H1 (cell line): ENCODE data around the gene LSM11. TPM values are rescaled to one million over a fixed set of nuclear protein-coding genes. Genes with fewer than 3 reads are reported as not detected.

Experiments used
- CTCF ChIA-PET: fragments of 300-600 bp; sonication (Branson Sonifier 250); formaldehyde crosslinking; loops from one replicate; lab custom pipeline; 2021; ENCODE audit not compliant: partially characterized antibody; lab: Charles Lee
- POLR2A ChIA-PET: fragments of 300-600 bp; sonication (Branson Sonifier 250); formaldehyde crosslinking; loops from one replicate; lab custom pipeline; 2021; ENCODE audit warnings: inconsistent platforms; ENCODE audit not compliant: partially characterized antibody; lab: Charles Lee
- DNase-seq, 2 experiments: peaks; one replicate each; pipeline versions ENCODE4 v3.0.0 to v3.0.0-alpha.2; 2010 to 2022; ENCODE audit warnings: low spot score in 2 of 2, low read depth in 1 of 2, mixed read lengths in 1 of 2
- FAIRE-seq: peaks from 2 replicates; lab custom pipeline; 2011; peaks lifted over from hg19 to GRCh38; lab: Jason Lieb, UNC
- H2AFZ ChIP-seq: 2 replicates; pipeline ENCODE4 v1.8.1; 2012; ENCODE audit warnings: low read length, inconsistent platforms
- H2AK5ac ChIP-seq: 2 replicates; pipeline ENCODE4 v1.6.1; 2013; ENCODE audit warnings: low read depth, low read length
- H2BK120ac ChIP-seq: replicated peaks from 2 replicates; pipeline ENCODE3; 2013; ENCODE audit warnings: low read depth, low read length, inconsistent platforms
- H2BK12ac ChIP-seq: 2 replicates; pipeline ENCODE4 v1.6.1; 2013; ENCODE audit warnings: low read depth, low read length
- H2BK15ac ChIP-seq: 2 replicates; pipeline ENCODE4 v1.6.1; 2013; ENCODE audit warnings: low read length
- H2BK20ac ChIP-seq: 2 replicates; pipeline ENCODE4 v1.6.1; 2013; ENCODE audit warnings: low read length
- H2BK5ac ChIP-seq: 2 replicates; pipeline ENCODE4 v1.6.1; 2013; ENCODE audit warnings: low read depth, low read length
- H3K14ac ChIP-seq: 2 replicates; pipeline ENCODE4 v1.6.1; 2013; ENCODE audit warnings: inconsistent platforms; ENCODE audit not compliant: insufficient read length
- H3K18ac ChIP-seq: 2 replicates; pipeline ENCODE4 v1.6.1; 2013; ENCODE audit warnings: low read length; ENCODE audit errors: extremely low read depth
- H3K23ac ChIP-seq: 2 replicates; pipeline ENCODE4 v1.6.1; 2013; ENCODE audit warnings: inconsistent platforms; ENCODE audit not compliant: insufficient read length
- H3K23me2 ChIP-seq: 2 replicates; pipeline ENCODE4 v1.6.1; 2013; ENCODE audit warnings: low read depth, low read length
- H3K27ac ChIP-seq: 2 replicates; pipeline ENCODE4 v1.6.1; 2011; ENCODE audit warnings: low read depth, low read length, inconsistent platforms
- H3K27me3 ChIP-seq, 4 experiments: replicated peaks in 1 of 4; 1 replicate in 1 of 4; 2 replicates in 3 of 4; pipeline versions ENCODE4 v1.6.1 to v1.8.1; 2011 to 2013; ENCODE audit warnings: low read length in 3 of 4, mild to moderate bottlenecking in 3 of 4, inconsistent platforms in 2 of 4, mixed read lengths in 2 of 4, moderate library complexity in 1 of 4; ENCODE audit not compliant: control insufficient read depth in 3 of 4, insufficient read depth in 3 of 4; ENCODE audit errors: extremely low read depth in 1 of 4
- H3K36me3 ChIP-seq, 4 experiments: 2 replicates each; pipeline versions ENCODE4 v1.6.1 to v1.8.1; 2011 to 2013; ENCODE audit warnings: mild to moderate bottlenecking in 4 of 4, low read length in 3 of 4, moderate library complexity in 2 of 4, control low read depth in 1 of 4, inconsistent platforms in 1 of 4; ENCODE audit not compliant: insufficient read depth in 4 of 4, control insufficient read depth in 2 of 4
- H3K4ac ChIP-seq: replicated peaks from 2 replicates; pipeline ENCODE3; 2013; ENCODE audit warnings: low read length, low read depth, mixed read lengths, inconsistent platforms; ENCODE audit not compliant: insufficient read length
- H3K4me1 ChIP-seq, 4 experiments: replicated peaks in 1 of 4; 1 replicate in 1 of 4; 2 replicates in 3 of 4; pipeline versions ENCODE4 v1.6.1 to v1.8.1; 2011 to 2013; ENCODE audit warnings: low read length in 3 of 4, inconsistent platforms in 2 of 4, mixed read lengths in 1 of 4; ENCODE audit not compliant: insufficient read depth in 4 of 4, control insufficient read depth in 3 of 4
- H3K4me2 ChIP-seq, 2 experiments: 2 replicates each; pipeline versions ENCODE4 v1.6.1 to v1.8.1; 2011 to 2013; ENCODE audit warnings: low read depth in 2 of 2, low read length in 2 of 2, control low read depth in 1 of 2, inconsistent platforms in 1 of 2, mild to moderate bottlenecking in 1 of 2; ENCODE audit not compliant: insufficient read depth in 1 of 2
- H3K4me3 ChIP-seq, 4 experiments: fragments of 200-600, 300-600 bp in 1 of 4; sonication (generic), shearing (Covaris generic), sonication (Bioruptor Twin) in 1 of 4; 2 replicates each; pipeline versions ENCODE4 v1.5.1 to v1.8.1; 2011 to 2016; ENCODE audit warnings: low read length in 4 of 4, low read depth in 3 of 4, control low read depth in 2 of 4, inconsistent platforms in 2 of 4, mild to moderate bottlenecking in 2 of 4, mixed read lengths in 1 of 4, moderate library complexity in 1 of 4; ENCODE audit not compliant: insufficient read depth in 2 of 4; ENCODE audit errors: extremely low read depth in 1 of 4
- H3K56ac ChIP-seq: replicated peaks from 2 replicates; pipeline ENCODE3; 2013; ENCODE audit warnings: low read depth, mild to moderate bottlenecking, mixed read lengths, low read length, inconsistent platforms; ENCODE audit not compliant: insufficient read length
- H3K79me1 ChIP-seq: 2 replicates; pipeline ENCODE4 v1.6.1; 2013; ENCODE audit warnings: low read depth, low read length, control low read depth
- H3K79me2 ChIP-seq, 2 experiments: 2 replicates each; pipeline versions ENCODE4 v1.6.1 to v1.8.1; 2012 to 2013; ENCODE audit warnings: low read length in 2 of 2, mild to moderate bottlenecking in 2 of 2, inconsistent platforms in 1 of 2; ENCODE audit not compliant: insufficient read depth in 2 of 2, control insufficient read depth in 1 of 2
- H3K9ac ChIP-seq, 4 experiments: replicated peaks in 1 of 4; 1 replicate in 1 of 4; 2 replicates in 3 of 4; pipeline versions ENCODE4 v1.6.1 to v1.8.1; 2011 to 2013; ENCODE audit warnings: low read depth in 3 of 4, low read length in 3 of 4, control low read depth in 2 of 4, mild to moderate bottlenecking in 2 of 4, moderate library complexity in 2 of 4, inconsistent platforms in 1 of 4; ENCODE audit errors: extremely low read depth in 1 of 4
- H3K9me3 ChIP-seq, 2 experiments: 2 replicates each; pipeline versions ENCODE4 v1.6.1 to v1.8.1; 2012 to 2013; ENCODE audit warnings: mild to moderate bottlenecking in 2 of 2, moderate library complexity in 2 of 2, control low read depth in 1 of 2, inconsistent platforms in 1 of 2, low read depth in 1 of 2, low read length in 1 of 2, mixed read lengths in 1 of 2; ENCODE audit not compliant: insufficient read depth in 2 of 2
- H4K20me1 ChIP-seq, 2 experiments: replicated peaks in 1 of 2; 2 replicates each; pipeline versions ENCODE3 to v1.8.1; 2011 to 2013; ENCODE audit warnings: inconsistent platforms in 2 of 2, low read length in 2 of 2, mild to moderate bottlenecking in 1 of 2; ENCODE audit not compliant: insufficient read depth in 2 of 2, control insufficient read depth in 1 of 2
- H4K5ac ChIP-seq: 2 replicates; pipeline ENCODE4 v1.6.1; 2013; ENCODE audit warnings: low read length, low read depth, mixed read lengths, inconsistent platforms; ENCODE audit not compliant: insufficient read length
- H4K8ac ChIP-seq: 2 replicates; pipeline ENCODE4 v1.8.0; 2013; ENCODE audit warnings: mild to moderate bottlenecking, moderate library complexity, low read length, inconsistent platforms; ENCODE audit not compliant: insufficient read depth; ENCODE audit errors: extremely low read depth
- H4K91ac ChIP-seq: replicated peaks from 2 replicates; pipeline ENCODE3; 2013; ENCODE audit warnings: low read length, mixed read lengths, inconsistent platforms; ENCODE audit not compliant: insufficient read length
- CEBPB ChIP-seq: IDR thresholded peaks from 2 replicates; pipeline ENCODE4 v1.6.1; 2012; ENCODE audit warnings: low read depth, low read length
- YY1 ChIP-seq: IDR thresholded peaks from 2 replicates; pipeline ENCODE4 v1.6.1; 2011; ENCODE audit warnings: low read depth, mild to moderate bottlenecking, low read length
- WGBS, 2 experiments: shearing (Covaris generic) in 1 of 2; methylation state at CpG; one replicate each; pipeline versions ENCODE4 v1.1.6 to v1.1.7; 2013 to 2015; ENCODE audit warnings: low lambda C conversion rate in 2 of 2, mixed read lengths in 2 of 2, inconsistent platforms in 1 of 2, low coverage in 1 of 2, missing lambda C conversion rate in 1 of 2; ENCODE audit not compliant: insufficient replicate concordance in 2 of 2, insufficient coverage in 1 of 2, insufficient read length in 1 of 2; ENCODE audit errors: extremely low coverage in 1 of 2, missing lambda C conversion rate in 1 of 2; 5-methylcytosine and 5-hydroxymethylcytosine counted together
- polyA plus RNA-seq, 7 experiments: library from polyadenylated mRNA; depleted of rRNA in 3 of 7; stranded (reverse) in 5 of 7; unstranded in 2 of 7; fragments of >200 nt in 5 of 7; fragments of 200-250 nt in 2 of 7; gene quantifications; 1 replicate in 5 of 7; 2 replicates in 1 of 7; 4 replicates in 1 of 7; pipeline versions ENCODE4 v1.2.1 to v1.2.3, GENCODE V29; 2011 to 2013; ENCODE audit warnings: missing spikeins in 2 of 7, mixed read lengths in 2 of 7
- total RNA-seq: library from RNA; stranded (reverse); fragmentation: NEBNext Ultra II Directional; extraction: Animal tissue kit (Norgen Biotek cat#: 25700); gene quantifications from 2 replicates; pipeline ENCODE4 v1.2.1, GENCODE V29; 2021

LSM11 gene
- total and polyA plus RNA-seq, 2 of the 8 experiments (the other 6 are each of a cell fraction or from before 2014, with no cell fraction given) = 1.8 to 3.9 TPM

GRCh38 chr5:157719245-157719644, 24.3 kb upstream of the LSM11 start:
- Histone ChIP-seq H3K27me3 (no peaks in the 10 kb centered on the region), H3K23me2 (no peaks in the 10 kb centered on the region), H2AFZ (no peak overlapping the region), H4K5ac (no peak overlapping the region), H4K8ac (no peak overlapping the region), H2AK5ac (no peak overlapping the region), H2BK120ac (no peak overlapping the region), H2BK15ac (no peak overlapping the region), H3K4me2 (no peak overlapping the region), H3K79me1 (no peaks in the 10 kb centered on the region), H3K36me3 (no peaks in the 10 kb centered on the region), H3K9me3 (no peaks in the 10 kb centered on the region), H2BK20ac (no peak overlapping the region), H3K18ac (no peak overlapping the region; the same call in 1 of the 2 replicates), H4K20me1 (no peaks in the 10 kb centered on the region), H2BK12ac (no peak overlapping the region), H3K14ac (no peak overlapping the region), H3K56ac (no peak overlapping the region), H3K4me3 (no peak overlapping the region), H2BK5ac (no peak overlapping the region), H3K4me1 (no peaks in the 10 kb centered on the region), H3K9ac (no peak overlapping the region), H4K91ac (no peak overlapping the region), H3K23ac (no peak overlapping the region), H3K4ac (no peak overlapping the region), H3K27ac (no peak overlapping the region), H3K79me2 (no peaks in the 10 kb centered on the region)
- FAIRE-seq = no peak
- WGBS, 2 experiments = 65% methylated on average over 2 of the region's 2 CpGs; no CpG with 5 or more reads in 1 of the 2 experiments
- CTCF ChIA-PET = interaction anchor here (0.9 to 4.4 kb wide), 14 partner anchors 11 to 286 kb away, joined by 3 to 33 read pairs (median 4); partner anchors contain the start of genes LSM11 and THG1L
- peak; percentile 81 for TF ChIP-seq YY1
- TF ChIP-seq CEBPB = no peak
- TF ChIP-seq, all 59 proteins: peak for 1
- DNase-seq = no peak
- POLR2A ChIA-PET = interaction anchor here (0.7 to 1.2 kb wide), 2 partner anchors 12 to 81 kb away, joined by 3 to 5 read pairs; partner anchors contain the start of gene THG1L
